LoVo (cell line): ENCODE measurements around the gene MYO18A.

Experiments
- DNase-seq: peaks from one replicate; pipeline ENCODE4 v3.0.0-alpha.2; 2016; ENCODE audit warnings: low spot score

MYO18A gene

GRCh38 chr17:29032857-29033197, 147.4 kb downstream of the MYO18A start:
- no peak for DNase-seq

GRCh38 chr17:29032013-29032856, 148.0 kb downstream of the MYO18A start:
- DNase-seq, result no peak

- no peak for DNase-seq
Observed at GRCh38 chr17:29031488-29031887, 148.7 kb downstream of the MYO18A start.

GRCh38 chr17:29024316-29024952, 155.8 kb downstream of the MYO18A start:
- DNase-seq, result no peak

GRCh38 chr17:29022074-29022473, 158.1 kb downstream of the MYO18A start:
- no peak for DNase-seq

GRCh38 chr17:29021226-29021625, 159.0 kb downstream of the MYO18A start:
- no peak for DNase-seq
